NB4 (cell line): ENCODE data around the gene CDH12.

Experiments
- DNase-seq: peaks from one replicate; pipeline ENCODE4 v3.0.0; 2010; ENCODE audit warnings: low read depth
- H3K4me3 ChIP-seq: one replicate; pipeline ENCODE4 v1.5.1; 2011; ENCODE audit warnings: mild to moderate bottlenecking, low read depth, low read length, moderate library complexity
- MYC ChIP-seq: IDR thresholded peaks from 2 replicates; pipeline ENCODE4 v1.6.1; 2011; ENCODE audit warnings: low read depth, low read length
- POLR2A ChIP-seq: IDR thresholded peaks from 2 replicates; pipeline ENCODE4 v1.6.1; 2011; ENCODE audit warnings: mild to moderate bottlenecking; ENCODE audit not compliant: insufficient read length; ENCODE audit errors: extremely low read depth
- TF ChIP-seq, protein P1 (sequence below): IDR thresholded peaks from one replicate; pipeline ENCODE4 v1.5.1; 2012; ENCODE audit warnings: low read depth, low read length
- TF ChIP-seq, protein P2 (sequence below): IDR thresholded peaks from 2 replicates; pipeline ENCODE4 v1.6.1; 2011; ENCODE audit warnings: low read depth, low read length

Gene CDH12

DNA sequence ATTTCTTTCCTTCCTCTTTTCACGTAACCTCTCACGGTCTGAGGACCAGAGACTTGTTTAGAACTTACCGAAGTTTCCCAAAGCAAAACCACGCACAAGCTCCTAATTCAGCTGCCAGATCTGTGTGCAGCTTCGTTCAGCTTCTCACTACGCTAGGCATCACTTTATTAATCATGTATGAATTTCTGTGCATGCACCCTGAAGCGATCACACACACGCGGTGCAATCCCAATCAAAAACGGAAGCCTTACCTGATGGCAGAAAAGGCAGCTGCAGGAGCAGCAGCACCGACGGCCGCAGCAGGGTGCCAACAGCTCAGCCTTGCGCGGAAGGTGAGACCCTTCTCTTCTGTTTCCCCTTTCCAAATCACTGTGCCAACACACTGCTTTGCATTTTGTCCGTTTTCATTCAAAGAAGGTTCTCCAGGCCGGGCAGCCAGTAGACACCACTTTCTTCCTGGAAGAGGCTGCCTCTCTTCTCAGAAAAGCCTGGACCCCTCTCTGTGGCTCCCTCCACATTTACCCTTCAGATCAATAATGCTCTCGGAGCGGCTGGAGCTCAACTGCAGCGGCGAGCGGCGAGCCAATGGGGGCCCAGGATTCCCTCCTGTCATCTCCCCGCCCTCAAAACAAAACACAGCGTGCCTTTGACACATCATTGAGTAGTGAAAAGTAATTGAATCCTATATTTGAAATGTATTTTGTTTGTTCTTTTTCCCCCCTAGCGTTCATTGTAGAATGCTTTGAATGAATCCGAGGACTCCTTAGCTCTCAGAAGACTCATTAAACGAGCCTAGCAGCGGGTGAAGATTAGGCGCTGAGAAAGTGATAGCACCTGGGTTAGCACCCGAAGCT is at the start of gene CDH12:
Gene CDH12, minus strand, starts transcription at position 538 of the 854 bp plus-strand sequence.
- no peak within 1 kb of the TSS for H3K4me3 ChIP-seq
- DNase-seq, result peak; percentile 25

DNA sequence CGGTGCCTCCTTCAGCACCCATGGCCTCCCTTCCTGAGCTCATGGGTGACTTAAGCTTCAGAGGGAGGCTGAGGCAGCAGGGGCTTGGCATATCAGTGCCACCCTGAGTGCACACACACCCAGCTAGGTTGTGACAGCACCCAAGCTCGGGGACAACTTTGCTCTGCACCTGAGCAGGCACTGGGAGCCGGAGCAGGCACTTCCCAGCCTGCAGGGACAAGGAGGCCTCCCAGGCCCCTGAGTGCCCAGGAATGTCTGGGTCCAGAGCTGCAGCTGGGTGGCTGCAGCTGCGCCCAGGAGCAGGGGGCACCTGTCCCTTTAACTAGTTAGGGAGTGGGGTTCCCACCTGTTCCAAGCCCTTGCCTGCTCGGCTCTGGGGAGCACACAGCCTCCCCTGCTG is 48.7 kb upstream of the CDH12 start:
- no peak overlapping the region for H3K4me3 ChIP-seq
- DNase-seq, result no peak
- TF ChIP-seq, protein P1, sequence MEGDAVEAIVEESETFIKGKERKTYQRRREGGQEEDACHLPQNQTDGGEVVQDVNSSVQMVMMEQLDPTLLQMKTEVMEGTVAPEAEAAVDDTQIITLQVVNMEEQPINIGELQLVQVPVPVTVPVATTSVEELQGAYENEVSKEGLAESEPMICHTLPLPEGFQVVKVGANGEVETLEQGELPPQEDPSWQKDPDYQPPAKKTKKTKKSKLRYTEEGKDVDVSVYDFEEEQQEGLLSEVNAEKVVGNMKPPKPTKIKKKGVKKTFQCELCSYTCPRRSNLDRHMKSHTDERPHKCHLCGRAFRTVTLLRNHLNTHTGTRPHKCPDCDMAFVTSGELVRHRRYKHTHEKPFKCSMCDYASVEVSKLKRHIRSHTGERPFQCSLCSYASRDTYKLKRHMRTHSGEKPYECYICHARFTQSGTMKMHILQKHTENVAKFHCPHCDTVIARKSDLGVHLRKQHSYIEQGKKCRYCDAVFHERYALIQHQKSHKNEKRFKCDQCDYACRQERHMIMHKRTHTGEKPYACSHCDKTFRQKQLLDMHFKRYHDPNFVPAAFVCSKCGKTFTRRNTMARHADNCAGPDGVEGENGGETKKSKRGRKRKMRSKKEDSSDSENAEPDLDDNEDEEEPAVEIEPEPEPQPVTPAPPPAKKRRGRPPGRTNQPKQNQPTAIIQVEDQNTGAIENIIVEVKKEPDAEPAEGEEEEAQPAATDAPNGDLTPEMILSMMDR, result no peak
- TF ChIP-seq MYC, result no peak
- TF ChIP-seq, protein P2, sequence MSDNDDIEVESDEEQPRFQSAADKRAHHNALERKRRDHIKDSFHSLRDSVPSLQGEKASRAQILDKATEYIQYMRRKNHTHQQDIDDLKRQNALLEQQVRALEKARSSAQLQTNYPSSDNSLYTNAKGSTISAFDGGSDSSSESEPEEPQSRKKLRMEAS, result no peak
- no peak for TF ChIP-seq POLR2A

More for the DNA sequence above, at the start of gene CDH12:
- no peak for TF ChIP-seq MYC
- TF ChIP-seq, protein P2, result no peak
- TF ChIP-seq, protein P1, result no peak
- TF ChIP-seq POLR2A, result no peak

DNA sequence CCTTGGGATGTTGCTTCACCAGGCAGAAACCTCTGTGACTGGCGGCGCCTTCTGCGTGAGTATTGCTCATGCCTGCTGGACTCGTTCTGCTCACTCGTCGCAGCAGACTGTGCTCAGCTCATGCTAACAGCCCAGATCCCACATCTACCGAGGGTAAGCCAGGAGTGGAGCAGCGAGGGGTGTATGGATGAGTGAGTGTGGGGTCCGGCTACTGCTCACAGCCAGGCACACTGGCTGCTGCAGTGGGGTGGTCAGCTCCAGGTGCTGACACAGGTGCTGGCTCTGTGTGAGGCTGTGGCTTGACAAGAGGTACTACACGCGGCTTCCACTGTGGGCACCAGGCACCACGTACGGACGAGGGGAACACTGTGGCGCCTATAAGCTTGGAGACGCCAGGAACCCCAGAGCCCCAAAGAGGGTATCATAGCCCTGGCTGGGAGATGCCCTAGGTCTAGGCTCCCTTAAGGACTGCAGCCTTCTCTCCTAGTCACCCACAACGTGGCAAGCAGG is 47.7 kb upstream of the CDH12 start:
- H3K4me3 ChIP-seq, result no peak overlapping the region
- DNase-seq, result no peak
- TF ChIP-seq, protein P1, result no peak
- TF ChIP-seq MYC, result no peak
- no peak for TF ChIP-seq POLR2A
- TF ChIP-seq, protein P2, result no peak

DNA sequence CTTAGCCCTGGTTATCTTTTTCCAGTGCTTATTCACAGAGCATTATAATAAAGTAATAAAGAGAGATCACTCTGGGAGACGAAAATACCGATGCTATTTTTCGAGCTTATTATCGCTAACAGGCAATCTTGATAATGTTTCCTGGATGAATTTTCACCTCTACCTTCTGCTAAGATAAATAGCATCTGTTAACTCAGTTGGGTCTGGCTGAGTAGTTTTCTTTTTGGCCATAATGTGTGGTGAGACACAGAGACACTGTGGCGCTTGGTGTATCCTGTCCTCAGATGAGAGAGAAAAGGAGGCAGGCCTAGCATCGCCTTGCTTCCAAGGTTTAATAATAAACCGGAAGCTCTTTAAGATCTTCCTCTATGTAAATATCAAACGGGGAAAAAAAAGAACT is 46.2 kb upstream of the CDH12 start:
- H3K4me3 ChIP-seq, result no peak overlapping the region
- TF ChIP-seq MYC (no peak), POLR2A (no peak)
- TF ChIP-seq, protein P1, result no peak
- TF ChIP-seq, protein P2, result no peak
- DNase-seq, result no peak

DNA sequence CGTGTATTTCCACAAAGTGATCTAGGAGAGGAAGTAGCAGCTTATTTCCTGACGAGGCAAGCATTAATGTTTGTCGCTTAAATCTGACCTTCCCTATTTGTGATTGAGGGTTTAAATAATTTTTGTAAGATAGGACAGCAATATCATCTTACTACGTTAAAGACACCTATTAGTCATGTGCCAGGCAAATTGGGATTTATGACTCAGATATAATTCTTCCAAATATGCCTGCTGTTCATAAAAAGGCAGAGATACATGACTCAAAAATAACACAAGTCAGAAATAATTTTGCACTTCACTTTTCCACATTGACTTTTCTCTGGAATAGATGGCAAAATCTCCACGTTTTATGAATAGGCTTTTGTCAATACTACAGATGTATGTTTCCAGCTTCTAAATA is 43.0 kb upstream of the CDH12 start:
- no peak for TF ChIP-seq MYC
- TF ChIP-seq, protein P1, result no peak
- TF ChIP-seq POLR2A, result no peak
- TF ChIP-seq, protein P2, result no peak
- no peak overlapping the region for H3K4me3 ChIP-seq
- no peak for DNase-seq
